Right lobe of liver (tissue), 6 donors: ENCODE results near the gene PLLP. TPM values are rescaled to one million over a fixed set of nuclear protein-coding genes. Genes with fewer than 3 reads are reported as not detected.

Source experiments
- ATAC-seq, 4 donors: fragments of 200-7000 bp; cut with Tn5 transposase; one replicate each; pipeline ENCODE4 v1.9.1; 2020; ENCODE audit warnings: mild to moderate bottlenecking in 4 of 4, moderate library complexity in 4 of 4
- DNase-seq, 3 donors: peaks; one replicate each; pipeline ENCODE4 v3.0.0-alpha.2; 2020
- H3K27ac ChIP-seq, 3 donors: fragments of 200-600 bp; one replicate each; pipeline ENCODE4 v1.8.0; 2022
- H3K27me3 ChIP-seq, 2 donors: fragments of 200-600 bp; one replicate each; pipeline ENCODE4 v1.8.0; 2022
- H3K36me3 ChIP-seq, 4 donors: fragments of 200-600 bp; sonication (generic) in 1 of 4; one replicate each; pipeline versions ENCODE4 v1.5.1 to v1.8.0; 2017 to 2022; ENCODE audit warnings: control low read depth in 1 of 4
- H3K4me1 ChIP-seq, 4 donors: fragments of 200-600 bp; sonication (generic) in 1 of 4; one replicate each; pipeline versions ENCODE4 v1.5.1 to v1.8.0; 2017 to 2022; ENCODE audit warnings: control low read depth in 1 of 4
- H3K4me3 ChIP-seq, 3 donors: fragments of 200-600 bp; one replicate each; pipeline ENCODE4 v1.8.0; 2022
- H3K9me3 ChIP-seq, 4 donors: fragments of 200-600 bp; sonication (generic) in 1 of 4; one replicate each; pipeline versions ENCODE4 v1.5.1 to v1.8.0; 2017 to 2022; ENCODE audit warnings: control low read depth in 1 of 4
- POLR2A ChIP-seq: fragments of 450-650 bp; IDR thresholded peaks from one replicate; pipeline ENCODE4 v1.6.1; 2017; ENCODE audit warnings: antibody characterized with exemption, mild to moderate bottlenecking
- WGBS: methylation state at CpG from one replicate; pipeline ENCODE4 v1.1.6; 2018; ENCODE audit warnings: low coverage, low lambda C conversion rate; ENCODE audit not compliant: insufficient coverage; ENCODE audit errors: missing lambda C conversion rate; 5-methylcytosine and 5-hydroxymethylcytosine counted together
- intact Hi-C, 2 donors: fragments of 100-400 bp; cut with DNase I; formaldehyde crosslinking; loops; one replicate each; pipeline versions ENCODE4 v1.11.2 to v1.14.1; 2022
- total RNA-seq, 6 experiments: library from RNA; depleted of rRNA in 2 of 6; stranded (reverse); fragments of >200 nt in 2 of 6; fragmentation: NEBNext Ultra II Directional in 3 of 6; extraction: Animal tissue kit (Norgen Biotek cat#: 25700) in 3 of 6; gene quantifications; one replicate each; pipeline versions ENCODE4 v1.1.0 to v1.2.4, GENCODE V29; 2016 to 2023
- TF ChIP-seq, protein P1 (sequence below), 4 donors: fragments of 200-600 bp in 3 of 4; fragments of 450-650 bp in 1 of 4; IDR thresholded peaks; one replicate each; pipeline versions ENCODE4 v1.5.1 to v1.8.0; 2016 to 2022; ENCODE audit warnings: antibody characterized with exemption in 4 of 4, mild to moderate bottlenecking in 2 of 4
- donor health status: DM: no; HTN: yes; CAD: no.
- donor health status: DM: no; HTN: no; CAD: no.
- donor health status: DM: no; HTN: no; CAD: no.
- donor health status: DM: no; HTN: yes; CAD: no.
- donor health status: DM: no; HTN: yes; CAD: no.

PLLP gene
- total RNA-seq, 6 experiments from 2014 or later, result 2.1 to 7.4 (median 3.8) TPM

DNA sequence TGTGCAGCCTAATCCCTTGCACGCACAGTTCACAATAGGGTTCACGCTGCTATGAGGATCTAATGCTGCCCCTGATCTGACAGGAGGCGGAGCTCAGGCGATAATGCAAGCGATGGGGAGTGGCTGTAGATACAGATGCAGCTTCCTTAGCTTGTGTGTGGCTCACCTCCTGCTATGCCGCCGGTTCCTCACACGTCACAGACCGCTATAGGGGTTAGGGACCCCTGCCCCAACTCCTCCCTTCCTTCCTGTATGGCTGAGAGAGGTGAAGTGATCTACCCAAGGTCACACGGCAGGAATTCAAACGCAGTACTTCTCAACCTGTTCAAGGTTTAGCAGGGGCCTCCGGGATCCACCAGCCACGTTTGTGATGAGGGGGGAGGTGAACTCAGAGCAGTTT, 13.4 kb upstream of the PLLP start:
- Histone ChIP-seq H3K36me3 (no peaks in the 10 kb centered on the region), H3K27ac (no peak overlapping the region), H3K9me3 (no peaks in the 10 kb centered on the region), H3K4me3 (no peak overlapping the region), H3K27me3 (no peaks in the 10 kb centered on the region), H3K4me1 (peaks cover 0 to 13% (median 6%) of the 10 kb centered on the region in 4 donors)
- intact Hi-C loops, result loop anchor here in 1 of 2 donors (10.0 kb wide), 1 partner anchor 213 kb away; no protein-coding TSS in a partner anchor
- 48% methylated on average over 6 of the region's 13 CpGs for WGBS
- ATAC-seq (no peak), DNase-seq (no peak)
- TF ChIP-seq POLR2A, result no peak
- TF ChIP-seq, protein P1, sequence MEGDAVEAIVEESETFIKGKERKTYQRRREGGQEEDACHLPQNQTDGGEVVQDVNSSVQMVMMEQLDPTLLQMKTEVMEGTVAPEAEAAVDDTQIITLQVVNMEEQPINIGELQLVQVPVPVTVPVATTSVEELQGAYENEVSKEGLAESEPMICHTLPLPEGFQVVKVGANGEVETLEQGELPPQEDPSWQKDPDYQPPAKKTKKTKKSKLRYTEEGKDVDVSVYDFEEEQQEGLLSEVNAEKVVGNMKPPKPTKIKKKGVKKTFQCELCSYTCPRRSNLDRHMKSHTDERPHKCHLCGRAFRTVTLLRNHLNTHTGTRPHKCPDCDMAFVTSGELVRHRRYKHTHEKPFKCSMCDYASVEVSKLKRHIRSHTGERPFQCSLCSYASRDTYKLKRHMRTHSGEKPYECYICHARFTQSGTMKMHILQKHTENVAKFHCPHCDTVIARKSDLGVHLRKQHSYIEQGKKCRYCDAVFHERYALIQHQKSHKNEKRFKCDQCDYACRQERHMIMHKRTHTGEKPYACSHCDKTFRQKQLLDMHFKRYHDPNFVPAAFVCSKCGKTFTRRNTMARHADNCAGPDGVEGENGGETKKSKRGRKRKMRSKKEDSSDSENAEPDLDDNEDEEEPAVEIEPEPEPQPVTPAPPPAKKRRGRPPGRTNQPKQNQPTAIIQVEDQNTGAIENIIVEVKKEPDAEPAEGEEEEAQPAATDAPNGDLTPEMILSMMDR (IDR thresholded peaks at IDR 0.05), result no peak

DNA sequence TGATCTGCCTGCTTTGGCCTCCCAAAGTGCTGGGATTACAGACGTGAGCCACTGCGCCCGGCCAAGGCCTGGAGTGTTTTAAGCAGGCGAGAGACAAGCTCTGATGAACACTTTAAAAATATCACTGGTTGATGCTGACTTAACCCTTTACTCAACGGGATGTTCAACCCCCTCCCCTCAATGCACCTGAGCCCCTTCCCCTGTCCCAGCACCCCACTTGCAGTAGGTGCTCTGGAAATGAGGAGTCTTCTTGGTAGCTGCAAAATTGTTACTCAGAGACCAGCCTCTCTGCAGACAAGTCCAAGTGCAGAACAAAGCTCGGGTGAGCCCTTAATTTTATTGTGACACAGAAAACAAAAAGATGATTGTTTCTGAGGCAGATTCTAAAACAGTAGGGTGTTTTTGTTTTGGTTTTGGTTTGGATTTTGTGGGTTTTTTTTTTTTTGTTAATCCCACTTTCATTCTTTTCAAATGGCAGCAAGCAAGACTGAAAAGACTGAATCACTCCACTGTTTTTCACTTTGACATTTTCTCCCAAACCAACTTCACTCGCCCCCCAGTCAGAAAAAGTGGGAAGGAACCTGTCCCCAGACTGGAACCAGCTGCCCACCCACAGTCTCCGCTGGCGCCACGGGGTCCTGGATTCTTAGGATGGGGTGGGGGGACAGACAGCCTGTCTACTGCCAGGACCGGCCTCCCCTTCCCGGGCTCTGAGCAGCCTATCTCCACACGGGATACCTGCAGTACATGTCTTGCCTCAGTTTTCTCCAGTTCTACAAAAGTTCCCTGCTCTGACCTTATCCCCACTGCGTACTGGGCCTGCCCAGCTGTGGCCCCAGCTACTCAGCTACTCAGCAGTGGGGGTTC, 5.2 kb upstream of the PLLP start:
- TF ChIP-seq POLR2A, result no peak
- TF ChIP-seq, protein P1 (IDR thresholded peaks at IDR 0.05), result no peak
- H3K4me3 ChIP-seq, result no peak overlapping the region
- no peaks in the 10 kb centered on the region for H3K36me3 ChIP-seq
- 66% methylated on average over 10 of the region's 14 CpGs for WGBS
- H3K27me3 ChIP-seq, result no peaks in the 10 kb centered on the region
- intact Hi-C loops, result loop anchor here in 1 of 2 donors (10.0 kb wide), 1 partner anchor 205 kb away; no protein-coding TSS in a partner anchor
- H3K27ac ChIP-seq, result no peak overlapping the region
- DNase-seq (no peak), ATAC-seq (no peak)
- peaks cover 0 to 8% (median 0%) of the 10 kb centered on the region in 4 donors for H3K4me1 ChIP-seq
- H3K9me3 ChIP-seq, result no peaks in the 10 kb centered on the region

DNA sequence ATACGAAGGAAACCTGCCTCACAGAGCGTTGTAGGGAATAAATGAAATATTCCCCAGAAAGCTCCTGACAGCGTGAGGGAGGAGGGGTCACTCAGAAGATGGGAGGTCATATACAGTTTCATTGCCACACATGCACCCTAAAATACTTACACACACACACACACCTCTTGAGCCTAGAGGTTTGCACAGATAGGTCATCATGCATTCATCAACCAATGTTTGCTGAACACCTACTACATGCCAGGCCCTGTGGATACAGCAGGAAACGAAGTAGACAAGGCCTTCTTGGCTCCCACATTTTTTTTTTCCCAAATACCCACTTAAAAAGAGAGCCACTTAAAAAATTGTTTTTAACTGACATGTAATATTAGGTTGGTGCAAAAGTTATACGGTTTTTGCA, 907 bp upstream of the PLLP start:
- DNase-seq, result no peak
- H3K9me3 ChIP-seq, result no peaks in the 10 kb centered on the region
- H3K36me3 ChIP-seq, result no peaks in the 10 kb centered on the region
- H3K27ac ChIP-seq, result no peak overlapping the region
- no peaks in the 10 kb centered on the region for H3K27me3 ChIP-seq
- no peak overlapping the region for H3K4me3 ChIP-seq
- intact Hi-C loops, result no loop called here
- TF ChIP-seq, protein P1 (IDR thresholded peaks at IDR 0.05), result no peak
- peaks cover 0 to 11% (median 3%) of the 10 kb centered on the region in 4 donors for H3K4me1 ChIP-seq
- ATAC-seq, result no peak
- 93% methylated on average over 5 of the region's 5 CpGs for WGBS

DNA sequence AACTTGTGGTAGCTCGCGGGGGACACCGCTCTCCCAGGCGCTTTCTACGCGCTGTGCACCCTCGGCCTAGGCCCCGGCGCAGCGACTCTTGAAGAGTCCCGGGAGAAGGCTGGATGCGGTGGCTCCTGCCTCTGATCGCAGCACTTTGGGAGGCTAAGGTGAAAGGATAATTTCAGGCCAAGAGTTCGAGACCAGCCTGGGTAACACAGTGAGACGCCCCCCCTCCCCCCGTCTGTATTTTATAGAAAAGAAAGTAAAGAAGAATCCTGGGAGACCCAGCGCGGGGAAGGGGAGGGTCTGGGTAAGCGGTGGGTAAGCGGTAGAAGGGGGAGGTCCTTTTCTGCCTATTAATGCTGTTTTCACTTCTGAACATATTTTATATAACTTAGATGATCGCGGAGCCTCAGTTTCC, 486 bp upstream of the PLLP start:
- no peaks in the 10 kb centered on the region for H3K27me3 ChIP-seq
- WGBS, result 33% methylated on average over 15 of the region's 22 CpGs
- no peaks in the 10 kb centered on the region for H3K36me3 ChIP-seq
- ATAC-seq (no peak), DNase-seq (no peak)
- no peak for TF ChIP-seq POLR2A
- TF ChIP-seq, protein P1 (IDR thresholded peaks at IDR 0.05), result no peak
- intact Hi-C loops, result no loop called here
- H3K27ac ChIP-seq, result no peak overlapping the region
- H3K9me3 ChIP-seq, result no peaks in the 10 kb centered on the region
- peaks cover 0 to 15% (median 5%) of the 10 kb centered on the region in 4 donors for H3K4me1 ChIP-seq
- peak overlapping the region; percentile 45 to 62 (median 52) for H3K4me3 ChIP-seq
